Stimulated activated CD8-positive, alpha-beta memory T cell treated with anti-CD3 and anti-CD28 coated beads, Interleukin-15, amount 100 ng/mL, for 1 hour (primary cell): Measurements from ENCODE around the gene TAP1.
A peak's percentile ranks its signal among the peaks of the same experiment; 100 is the strongest.

Experiments used
- DNase-seq: peaks from one replicate; pipeline ENCODE4 v3.0.0-alpha.2; 2020; ENCODE audit warnings: low read depth

TAP1 gene

DNA sequence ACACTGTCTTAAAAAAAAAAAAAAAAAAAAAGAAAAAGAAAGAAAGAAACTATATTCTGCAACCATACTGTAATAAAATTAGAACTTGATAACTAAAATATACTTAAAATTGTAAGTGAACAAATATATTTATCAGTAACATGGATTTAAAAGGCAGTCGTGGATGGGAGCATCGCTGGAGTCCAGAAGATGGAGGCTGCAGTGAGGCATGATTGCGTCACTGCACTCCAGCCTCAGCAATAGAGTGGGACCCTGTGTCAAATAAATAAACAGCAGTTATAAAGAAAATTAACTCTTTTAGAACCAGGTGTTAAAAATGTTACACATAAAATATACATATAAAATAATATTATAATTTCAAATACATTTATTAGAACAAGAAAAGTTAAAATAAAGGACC, 9.2 kb upstream of the TAP1 start:
- DNase-seq, result no peak

DNA sequence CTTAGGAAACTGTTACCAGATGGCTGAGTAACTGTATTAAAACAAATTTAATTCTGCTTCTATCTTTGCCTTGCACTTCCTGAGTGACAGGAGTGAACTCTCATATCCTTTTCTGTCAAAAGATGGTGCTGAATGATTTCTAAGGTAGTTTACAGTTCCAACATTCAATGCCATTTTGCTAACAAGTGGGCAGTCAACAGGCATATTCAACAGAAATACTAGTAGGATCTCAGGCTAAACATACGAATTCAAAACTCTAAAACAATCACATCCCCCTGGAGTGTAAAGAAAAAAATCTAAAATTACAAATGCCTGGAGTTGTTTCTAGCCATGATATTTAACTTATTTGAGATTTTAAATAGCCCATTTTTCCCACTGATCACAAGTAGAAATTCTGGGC, 7.2 kb upstream of the TAP1 start:
- DNase-seq, result no peak

DNA sequence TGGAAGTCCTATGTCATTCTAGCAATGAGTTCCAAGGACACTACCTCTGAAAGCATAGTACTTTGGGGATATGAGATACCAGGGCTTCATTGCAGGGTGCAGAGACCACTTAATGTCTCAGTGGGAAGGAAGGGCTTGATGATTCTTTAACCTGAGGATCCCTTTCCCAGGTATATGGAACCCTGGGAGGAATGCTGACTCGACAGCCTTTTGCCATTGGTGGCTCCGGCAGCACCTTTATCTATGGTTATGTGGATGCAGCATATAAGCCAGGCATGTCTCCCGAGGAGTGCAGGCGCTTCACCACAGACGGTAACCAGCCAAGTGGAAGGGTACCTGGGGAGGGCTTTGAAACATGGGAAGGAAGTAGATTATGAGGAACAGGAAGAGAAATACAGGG, 4.7 kb upstream of the TAP1 start:
- no peak for DNase-seq

DNA sequence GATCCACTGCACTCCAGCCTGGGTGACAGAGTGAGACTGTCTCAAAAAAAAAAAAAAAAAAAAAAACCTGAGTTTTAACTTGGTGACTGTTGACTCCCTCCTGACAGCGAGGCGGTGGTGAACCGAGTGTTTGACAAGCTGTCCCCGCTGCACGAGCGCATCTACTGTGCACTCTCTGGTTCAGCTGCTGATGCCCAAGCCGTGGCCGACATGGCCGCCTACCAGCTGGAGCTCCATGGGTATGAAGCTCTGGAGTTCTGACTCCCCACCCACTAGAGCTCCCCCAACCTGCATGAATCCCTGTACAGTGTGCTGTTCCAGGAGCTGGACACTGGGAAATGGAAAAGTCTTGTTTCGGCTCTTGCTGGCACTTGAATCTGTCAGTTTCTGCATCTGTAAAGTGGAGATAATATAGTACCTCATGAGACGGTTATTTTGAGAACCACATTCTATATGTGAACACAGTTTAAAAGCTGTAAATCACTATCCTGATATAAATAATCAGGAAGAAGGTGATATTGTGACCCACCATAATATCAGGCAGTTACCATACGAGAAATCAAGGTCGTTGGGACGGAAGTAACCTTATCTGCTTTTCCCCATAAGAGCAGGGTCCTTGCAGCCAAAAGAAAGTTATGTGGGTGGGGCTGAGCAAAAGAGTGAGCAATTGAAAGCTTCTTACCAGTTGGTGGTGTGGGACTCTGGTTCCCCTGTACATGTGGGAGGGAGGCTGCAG, 3.8 kb upstream of the TAP1 start:
- DNase-seq, result no peak

DNA sequence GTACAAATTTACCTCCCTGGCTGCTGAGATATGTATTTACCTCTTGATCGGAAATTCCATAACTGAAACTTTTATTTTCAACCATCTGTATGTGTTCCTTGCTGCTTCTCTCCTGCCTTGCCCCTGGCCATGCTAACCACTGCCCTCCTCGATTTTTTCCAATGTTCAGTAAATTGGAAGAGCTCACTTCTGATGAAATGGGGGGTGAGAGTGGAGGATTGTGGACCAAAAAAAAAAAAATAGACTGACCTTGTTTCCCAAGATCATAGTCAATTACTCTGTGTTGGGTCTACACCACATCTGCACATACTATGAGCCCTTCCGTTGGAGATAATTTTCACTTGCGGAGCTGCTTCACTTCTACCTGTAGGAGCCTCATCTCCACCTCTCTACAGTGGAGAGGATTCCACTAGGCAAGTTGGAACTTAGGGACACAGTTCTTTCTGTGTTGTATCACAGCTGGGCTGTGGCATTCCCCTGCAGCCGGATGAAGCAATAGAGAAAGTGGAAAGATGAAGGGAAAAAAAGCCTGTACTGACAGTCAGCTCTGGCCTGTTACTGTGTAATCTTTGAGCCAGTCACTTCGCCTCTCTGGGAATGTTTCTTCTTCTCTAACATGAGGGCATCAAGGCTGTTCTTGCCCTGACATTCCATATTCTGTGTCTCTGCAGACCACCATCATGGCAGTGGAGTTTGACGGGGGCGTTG, 2.1 kb upstream of the TAP1 start:
- DNase-seq, result no peak

DNA sequence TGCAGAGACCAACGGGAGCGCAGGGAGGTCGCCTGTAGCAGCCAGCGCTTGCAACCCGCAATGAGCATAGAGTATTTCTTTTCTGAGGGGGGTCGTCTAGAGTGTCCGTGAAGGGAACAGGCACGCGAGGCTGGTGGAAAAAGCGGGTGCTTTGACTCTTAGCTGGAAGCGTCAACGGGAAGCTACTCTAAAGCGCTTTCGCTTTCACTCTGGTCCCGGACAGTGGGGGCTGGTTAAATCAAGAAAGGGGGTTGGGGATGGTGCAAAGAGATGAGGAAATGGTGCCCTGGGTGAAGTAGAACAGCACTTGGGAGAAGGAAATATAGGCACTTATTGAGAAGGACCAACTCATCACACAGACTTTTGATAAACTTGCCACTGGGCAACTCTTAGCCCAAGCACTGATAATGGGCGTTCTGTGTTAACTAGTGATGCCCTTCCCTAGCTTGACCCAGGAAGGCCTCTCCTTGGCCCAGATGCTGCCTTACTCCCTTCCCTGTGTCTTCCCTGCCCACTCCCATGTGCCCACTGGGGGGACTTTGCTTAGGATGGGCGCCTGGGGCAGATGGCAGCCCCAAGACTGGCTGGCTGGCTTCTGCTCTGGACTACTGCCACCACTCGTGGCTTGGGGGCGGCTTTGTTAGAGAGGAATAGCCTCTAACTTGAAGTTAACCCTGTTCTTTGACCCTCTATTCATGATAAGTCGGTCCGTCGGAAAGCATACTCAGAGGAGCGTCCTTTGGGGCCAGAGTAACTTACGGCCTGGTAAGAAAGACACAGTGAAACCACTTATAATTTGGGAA, 1.1 kb upstream of the TAP1 start:
- no peak for DNase-seq

DNA sequence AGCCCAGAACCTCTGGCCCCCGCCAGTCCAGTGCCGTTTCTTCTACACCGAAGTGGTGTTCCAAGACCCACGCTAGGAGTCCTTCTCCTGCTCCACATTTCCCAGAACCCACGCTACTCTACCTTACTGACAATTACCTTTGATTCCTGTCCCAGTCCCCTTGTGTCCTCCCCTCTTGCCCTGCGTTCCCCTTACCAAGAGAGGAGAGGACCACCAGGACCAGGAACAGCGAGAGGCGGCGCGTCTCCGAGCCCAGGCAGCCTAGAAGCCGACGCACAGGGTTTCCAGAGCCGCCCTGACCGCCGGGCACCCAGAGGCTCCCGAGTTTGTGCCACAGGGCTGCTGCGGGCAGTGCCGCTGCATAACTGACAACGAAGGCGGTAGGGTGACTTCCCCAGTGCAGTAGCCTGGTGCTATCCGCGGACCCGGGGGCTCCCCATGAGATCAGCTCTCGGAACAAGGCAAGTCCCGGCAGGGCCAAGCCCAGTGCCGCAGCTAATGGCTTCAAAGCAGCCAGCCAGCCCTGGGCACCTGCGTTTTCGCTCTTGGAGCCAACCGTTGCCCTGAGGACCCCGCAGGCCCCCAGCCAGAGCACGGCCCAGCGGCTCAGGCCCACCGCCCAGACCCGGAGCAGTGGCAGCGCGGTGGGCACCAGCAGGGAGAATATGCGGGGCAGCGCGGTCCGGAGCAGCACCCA, 512 bp downstream of the TAP1 start:
- DNase-seq, result no peak

DNA sequence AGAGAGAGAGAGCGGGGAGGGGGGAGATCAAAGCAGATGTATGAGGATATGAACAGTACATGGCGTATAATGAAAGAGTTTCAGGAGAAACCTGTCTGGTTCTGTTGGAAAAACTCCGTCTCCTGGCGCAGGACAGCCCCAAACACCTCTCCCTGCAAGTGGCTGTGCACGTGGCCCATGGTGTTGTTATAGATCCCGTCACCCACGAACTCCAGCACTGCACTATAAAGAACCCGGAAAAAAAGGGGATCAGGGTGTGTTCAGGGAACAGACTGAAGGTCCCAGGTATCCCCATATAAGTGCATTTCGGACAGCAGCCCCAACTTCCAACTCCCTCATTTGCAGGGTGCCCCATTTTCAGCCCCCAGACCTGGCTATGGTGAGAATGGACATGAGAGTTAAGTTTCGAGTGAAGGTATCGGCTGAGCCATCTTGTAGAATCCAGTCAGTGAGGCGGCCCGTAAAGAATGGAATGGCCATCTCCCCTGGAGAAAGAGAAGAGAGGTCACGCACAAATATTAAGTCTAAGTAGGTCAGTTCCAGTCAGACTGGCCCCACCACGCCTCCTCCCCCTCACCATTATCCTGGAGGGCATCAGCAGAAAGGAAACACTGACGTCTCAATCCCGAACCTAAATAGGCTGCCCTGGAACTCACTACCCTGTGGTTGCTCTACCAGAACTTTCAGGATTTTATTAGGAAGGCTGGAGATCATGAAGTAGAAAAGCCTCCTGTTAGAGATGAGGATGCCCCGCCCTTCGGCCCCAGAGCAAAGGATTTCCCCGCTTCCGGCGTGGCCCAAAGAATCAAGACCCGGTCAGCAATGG, 1.3 kb downstream of the TAP1 start:
- no peak for DNase-seq

DNA sequence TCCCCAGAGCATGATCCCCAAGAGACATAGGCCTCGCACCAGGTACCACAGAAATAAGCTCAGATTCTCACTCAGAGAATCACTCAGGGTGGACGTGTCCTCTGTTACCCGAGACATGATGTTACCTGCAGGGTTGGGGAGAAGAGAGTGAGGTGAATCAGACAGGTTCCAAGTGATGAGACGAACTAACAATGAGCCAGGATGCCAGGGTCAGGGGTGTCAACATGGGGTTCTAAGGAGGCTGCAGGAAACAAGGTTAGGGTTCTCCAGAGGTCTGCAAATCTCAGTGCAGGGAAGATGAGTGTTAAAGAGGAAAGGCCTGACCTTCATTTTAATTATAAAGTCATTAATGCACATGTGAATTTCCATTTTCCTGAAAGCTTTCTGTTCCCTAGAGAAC, 2.5 kb downstream of the TAP1 start:
- no peak for DNase-seq

DNA sequence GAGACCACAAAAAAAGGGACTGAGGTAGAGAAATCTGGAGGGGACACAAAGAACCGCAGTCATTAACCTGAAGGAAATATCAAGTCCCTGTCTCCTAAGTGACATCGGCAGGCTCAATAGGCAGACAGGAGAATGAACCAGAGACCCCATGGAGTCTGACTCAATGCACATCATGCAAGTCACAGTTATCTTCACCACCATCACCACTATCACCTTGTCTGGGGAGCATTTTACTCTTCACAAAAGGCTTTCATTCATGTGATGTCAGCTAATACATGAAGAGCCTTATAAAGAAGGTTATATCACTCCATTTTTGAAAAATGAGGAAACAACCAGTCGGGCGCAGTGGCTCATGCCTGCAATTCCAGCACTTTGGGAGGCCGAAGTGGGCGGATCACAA, 4.4 kb downstream of the TAP1 start:
- DNase-seq, result no peak

DNA sequence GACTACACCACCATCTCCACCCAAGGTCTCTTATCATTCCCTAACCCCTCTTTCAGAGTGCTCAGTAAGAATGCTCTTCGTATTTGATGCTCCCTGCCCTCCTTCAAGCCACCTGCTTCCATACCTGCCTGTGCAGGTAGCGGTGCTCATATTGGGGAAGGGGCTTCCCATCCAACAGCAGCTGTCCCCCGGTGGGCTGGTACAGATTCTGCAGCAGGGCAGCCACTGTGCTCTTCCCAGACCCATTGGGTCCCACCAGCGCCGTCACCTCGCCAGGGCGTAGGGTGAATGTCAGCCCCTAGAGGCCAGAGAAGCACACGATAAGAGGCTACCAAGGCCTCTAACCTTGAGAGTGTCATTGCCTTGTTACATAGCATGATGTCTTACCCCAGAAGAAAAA, 5.7 kb downstream of the TAP1 start:
- DNase-seq, result no peak

DNA sequence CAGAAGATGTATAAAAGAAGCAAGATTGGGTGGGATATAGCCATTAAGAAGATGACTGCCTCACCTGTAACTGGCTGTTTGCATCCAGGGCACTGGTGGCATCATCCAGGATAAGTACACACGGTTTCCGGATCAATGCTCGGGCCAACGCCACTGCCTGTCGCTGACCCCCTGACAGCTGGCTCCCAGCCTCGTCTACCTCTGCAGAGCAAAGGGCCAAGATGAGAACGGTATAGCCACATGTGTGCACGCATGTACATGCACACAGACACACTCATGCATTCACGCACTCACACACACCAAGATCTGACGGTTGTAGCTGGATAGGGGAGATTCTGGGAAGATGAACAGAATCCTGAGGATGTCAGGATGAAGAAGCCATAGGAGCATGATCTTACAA, 6.5 kb downstream of the TAP1 start:
- DNase-seq, result no peak

DNA sequence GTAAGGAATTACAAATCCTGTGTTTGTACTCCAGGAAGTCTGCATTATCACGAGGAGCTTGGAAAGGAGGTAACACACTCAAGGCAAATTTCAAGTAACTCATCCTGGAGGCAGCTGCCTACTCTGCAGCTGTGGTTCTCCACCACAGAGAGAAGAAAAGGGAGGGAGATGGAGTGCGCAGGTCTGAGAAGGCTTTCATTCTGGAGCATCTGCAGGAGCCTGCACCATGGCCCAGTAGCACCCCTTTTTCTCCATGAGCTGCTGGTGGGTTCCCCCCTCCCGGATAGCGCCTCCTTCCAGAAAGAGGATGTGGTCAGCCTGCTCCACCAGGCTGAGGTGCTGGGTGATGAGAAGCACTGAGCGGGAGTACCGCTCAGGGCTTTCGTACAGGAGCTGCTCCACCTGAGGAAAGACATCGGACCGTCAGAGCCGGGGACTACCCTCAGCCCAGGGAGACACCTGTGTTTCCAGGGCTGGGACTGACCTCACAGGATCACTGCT, 8.1 kb downstream of the TAP1 start:
- no peak for DNase-seq

DNA sequence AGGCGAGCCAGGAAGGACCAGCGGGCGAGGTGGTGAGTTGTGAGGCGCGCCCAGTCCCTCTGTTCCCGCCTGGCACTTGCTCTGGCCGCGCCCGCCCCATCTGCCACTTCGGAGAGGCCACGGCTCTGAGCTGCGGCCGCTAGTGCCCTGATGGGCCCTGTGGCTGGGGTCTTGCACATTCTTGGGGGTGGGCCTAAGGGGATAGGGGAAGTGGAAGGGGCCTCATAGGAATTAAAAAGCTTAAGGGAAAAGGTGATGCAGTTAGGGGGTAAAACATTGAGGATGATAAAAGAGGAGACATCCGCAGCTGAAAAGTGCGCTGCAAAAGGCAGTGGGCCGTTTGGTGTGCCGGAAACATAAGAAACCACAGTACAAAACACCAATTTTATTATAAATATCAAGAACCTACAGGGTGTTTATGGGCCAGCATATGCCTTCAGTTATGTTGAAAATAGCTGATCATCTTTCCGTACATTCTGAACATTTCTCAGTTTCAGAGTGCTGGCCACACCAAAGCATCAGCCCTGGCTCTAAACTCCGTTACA, 8.6 kb downstream of the TAP1 start:
- no peak for DNase-seq

DNA sequence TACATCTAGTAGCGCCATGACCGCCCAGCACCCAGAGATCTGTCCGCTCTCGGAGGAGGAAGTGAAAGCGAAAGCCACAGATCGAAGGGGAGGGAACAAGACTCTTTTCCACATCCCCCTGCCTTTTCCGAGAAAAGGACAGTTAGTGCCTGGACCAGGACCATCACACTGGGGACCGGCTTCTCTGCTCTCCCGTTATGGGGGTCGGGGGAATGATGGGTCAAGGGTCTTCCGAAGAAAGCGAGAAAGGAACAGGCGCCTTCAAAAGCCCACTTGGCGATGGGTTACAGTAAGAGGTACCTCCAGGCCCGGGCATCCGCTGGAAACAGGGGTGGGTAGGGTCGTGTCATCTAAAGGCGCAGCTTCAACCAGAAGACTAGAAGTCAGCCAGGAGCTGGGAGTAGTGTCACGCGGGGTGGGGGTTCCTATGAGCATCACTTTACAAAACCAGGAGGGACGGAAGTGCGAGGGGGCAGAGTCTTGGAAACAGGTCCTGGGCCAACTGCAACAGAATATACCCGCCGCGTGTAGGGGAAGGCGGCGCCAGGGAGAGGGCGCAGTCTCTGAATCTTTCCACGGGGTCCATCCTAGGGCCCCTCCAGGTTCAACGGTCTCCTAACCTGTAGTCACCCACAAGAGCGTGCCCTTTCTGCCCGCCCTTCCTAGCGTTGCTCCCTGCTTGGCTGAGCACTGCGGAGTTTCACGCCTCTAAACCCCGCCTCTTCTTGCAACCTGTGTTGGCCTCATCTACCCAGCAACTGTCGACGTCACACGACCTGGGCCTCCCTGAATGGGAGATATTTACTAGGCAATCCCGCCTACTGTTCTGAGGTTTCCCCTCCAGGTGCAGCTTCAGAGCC, 9.3 kb downstream of the TAP1 start, which contains the start of gene PSMB8:
Gene PSMB8 (minus strand): TSS at position 69 of the 860 bp plus-strand sequence. CDS start 51 bp downstream, at position 18.
- DNase-seq, result peak; percentile 99

DNA sequence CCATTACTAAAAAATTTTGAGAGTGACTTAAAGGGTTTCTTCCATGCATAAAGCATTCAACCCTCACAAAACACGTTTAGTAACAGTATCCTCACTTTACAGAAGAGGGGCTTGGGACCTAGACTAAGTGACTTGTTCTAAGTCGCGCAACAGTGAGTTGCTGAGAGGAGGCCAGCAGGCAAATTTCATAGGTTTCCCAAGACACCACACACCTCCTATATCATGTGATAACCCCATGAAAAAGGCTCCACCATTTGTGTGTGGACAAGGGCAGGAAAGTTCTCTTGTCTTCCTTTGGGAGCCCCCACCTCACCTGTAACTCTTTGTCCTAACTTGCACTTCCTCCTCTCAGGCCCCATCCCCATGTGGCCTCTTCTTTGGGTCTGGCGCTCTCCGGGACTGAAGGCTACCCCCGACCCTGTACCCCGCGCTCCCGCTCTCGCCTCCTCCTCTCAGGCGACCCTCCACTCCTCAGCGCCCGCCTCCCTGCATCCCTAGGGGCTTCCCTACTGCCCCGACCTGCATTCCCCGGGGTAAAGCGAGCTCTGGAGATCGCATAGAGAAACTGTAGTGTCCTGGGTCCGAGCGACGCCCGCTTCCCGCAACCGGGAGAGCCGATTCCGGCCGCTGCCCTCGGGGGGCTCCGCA, 10.0 kb downstream of the TAP1 start:
- DNase-seq, result no peak

DNA sequence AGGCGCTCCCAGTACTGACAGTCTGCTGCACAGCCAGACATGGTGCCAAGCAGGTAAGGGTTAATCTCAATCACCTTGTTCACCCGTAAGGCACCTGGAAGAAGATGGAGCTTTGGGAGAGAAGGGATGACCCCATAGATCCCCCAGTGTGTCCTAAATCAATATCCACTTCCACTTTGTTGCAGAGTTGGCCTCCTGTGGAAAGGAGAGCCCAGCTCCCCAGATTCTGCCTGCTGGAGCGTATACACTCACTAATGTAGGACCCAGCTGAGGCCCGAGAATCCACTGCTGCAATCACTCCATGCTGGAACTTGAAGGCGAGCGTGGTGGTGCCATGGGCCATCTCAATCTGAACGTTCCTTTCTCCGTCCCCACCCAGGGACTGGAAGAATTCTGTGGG, 10.8 kb downstream of the TAP1 start:
- DNase-seq, result no peak

DNA sequence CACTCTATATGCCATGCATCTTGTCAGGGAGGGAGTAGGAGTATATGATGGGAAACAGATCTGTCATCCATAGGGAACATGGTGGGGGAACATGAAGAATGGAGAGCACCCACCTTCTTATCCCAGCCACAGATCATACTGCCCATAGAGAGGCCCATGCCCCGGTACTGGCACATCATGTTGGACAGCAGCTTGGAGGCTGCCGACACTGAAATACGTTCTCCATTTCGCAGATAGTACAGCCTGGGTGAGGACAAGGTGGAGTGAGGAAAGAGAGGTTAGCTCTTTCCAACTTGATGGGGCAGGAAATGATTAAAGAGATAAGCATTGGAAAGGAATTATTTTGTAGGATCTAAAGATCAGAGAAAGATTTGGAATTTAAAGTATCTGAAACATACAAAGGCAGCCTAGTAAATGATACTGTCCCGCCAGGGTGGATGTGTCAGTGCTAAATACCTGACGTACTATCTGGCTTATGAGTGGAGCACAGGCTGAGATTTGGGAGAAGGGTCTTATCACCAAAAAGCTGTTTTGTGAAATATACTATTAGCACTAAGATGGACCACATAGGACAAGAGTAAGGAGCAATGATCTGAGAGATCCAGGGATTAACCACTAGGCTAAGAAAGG, 11.4 kb downstream of the TAP1 start:
- DNase-seq, result no peak
